Motor neuron (in vitro differentiated cells): ENCODE data around the gene MRM3. TPM values are rescaled to one million over a fixed set of nuclear protein-coding genes. Genes with fewer than 3 reads are reported as not detected.
"Not testable (repeated sequence)": the region's sequence is repeated elsewhere in the genome, so short reads cannot be mapped to it uniquely, and the experiment has no call there.

ENCODE experiments used
- ATAC-seq, 8 experiments: fragments of 200-7000 bp; cut with Tn5 transposase; replicated peaks in 6 of 8; 2 replicates each; pipeline ENCODE4 v1.8.0; 2021; ENCODE audit warnings: mild to moderate bottlenecking in 8 of 8, moderate library complexity in 8 of 8
- H3K27ac ChIP-seq, 2 donors: fragments of 250-450 bp; sonication (Bioruptor Pico); 2 replicates each; pipeline ENCODE4 v1.9.0; 2021; ENCODE audit warnings: antibody characterized with exemption in 2 of 2, mild to moderate bottlenecking in 2 of 2, moderate library complexity in 1 of 2
- H3K4me1 ChIP-seq, 2 donors: fragments of 250-450 bp; sonication (Bioruptor Pico); replicated peaks in 1 of 2; 2 replicates each; pipeline ENCODE4 v1.6.1; 2021; ENCODE audit warnings: antibody characterized with exemption in 2 of 2, mild to moderate bottlenecking in 2 of 2, moderate library complexity in 1 of 2
- H3K4me3 ChIP-seq, 5 donors: fragments of 250-450 bp; sonication (Bioruptor Pico); 2 replicates each; pipeline ENCODE4 v1.9.0; 2021; ENCODE audit warnings: antibody characterized with exemption in 5 of 5, mild to moderate bottlenecking in 5 of 5, moderate library complexity in 4 of 5
- WGBS, 10 experiments: fragments of 450-650 bp; shearing (Covaris generic); methylation state at CpG; one replicate each; pipeline ENCODE4 v1.0.0; 2022; 5-methylcytosine and 5-hydroxymethylcytosine counted together
- in situ Hi-C, 9 experiments: fragments of 400-800 bp; cut with MboI; loops; one replicate each; pipeline ENCODE4 v1.15.0; 2021; ENCODE audit warnings: low sequenced_read_pairs in 9 of 9, low pct_unique_long_range_greater_than_20kb in 2 of 9; ENCODE audit not compliant: unreplicated experiment in 9 of 9
- total RNA-seq, 8 experiments: library from RNA; unstranded; fragments of 300-600 nt; gene quantifications; 2 replicates each; pipeline versions ENCODE4 v1.2.3 to v1.2.4, GENCODE V29; 2022

Gene MRM3
- total RNA-seq, 8 experiments from 2014 or later: 13.4 to 30.6 (median 20.9) TPM

GRCh38 chr17:748604-749003 is 33.5 kb upstream of the MRM3 start:
- H3K4me3 ChIP-seq, ATAC-seq, H3K4me1 ChIP-seq, H3K27ac ChIP-seq, in situ Hi-C loops: not testable (repeated sequence)
- WGBS, 10 experiments: 60 to 100% methylated on average over 1 of the region's 4 CpGs; no CpG with 5 or more reads in 8 of the 10 experiments

- in situ Hi-C loops, H3K27ac ChIP-seq, H3K4me1 ChIP-seq, H3K4me3 ChIP-seq, ATAC-seq: not testable (repeated sequence)
- WGBS, 10 experiments: 0% methylated on average over 1 of the region's 7 CpGs; no CpG with 5 or more reads in 9 of the 10 experiments
These were observed 32.8 kb upstream of the MRM3 start for GRCh38 chr17:749359-749758.

GRCh38 chr17:750431-751037 is 31.6 kb upstream of the MRM3 start:
- WGBS, 10 experiments: 0 to 100% (median 80%) methylated on average over 1 to 6 of the region's 8 CpGs
- in situ Hi-C loops: no loop called here
- no peak for ATAC-seq
- no peak overlapping the region for H3K27ac ChIP-seq
- H3K4me1 ChIP-seq: peaks cover 9 to 10% of the 10 kb centered on the region in 2 donors
- H3K4me3 ChIP-seq: peak overlapping the region; percentile 60 to 93 (median 82)

GRCh38 chr17:751269-752001 is 30.7 kb upstream of the MRM3 start:
- peaks cover 9 to 10% of the 10 kb centered on the region in 2 donors for H3K4me1 ChIP-seq
- in situ Hi-C loops: no loop called here
- H3K4me3 ChIP-seq: peak overlapping the region; percentile 60 to 93 (median 82)
- peak overlapping the region; percentile 42 to 74 for H3K27ac ChIP-seq
- ATAC-seq: peak; percentile 24 to 41 (median 30)
- WGBS, 10 experiments: 0 to 20% (median 0%) methylated on average over 2 to 4 of the region's 49 CpGs; no CpG with 5 or more reads in 3 of the 10 experiments

- Histone ChIP-seq H3K4me3 (peak within 1 kb of the TSS; percentile 60 to 93 (median 82)), H3K27ac (peak within 1 kb of the TSS; percentile 66 to 80), H3K4me1 (peaks cover 9 to 10% of the 10 kb centered on the region in 2 donors)
- peak; percentile 75 to 93 (median 91) for ATAC-seq
- 0% methylated on average over 6 of the region's 87 CpGs; no CpG with 5 or more reads in 9 of the 10 experiments for WGBS, 10 experiments
- in situ Hi-C loops: no loop called here
These were observed 30.0 kb upstream of the MRM3 start, which contains the start of gene GEMIN4 for GRCh38 chr17:752002-752619. GEMIN4 (minus strand) TSS chr17:752264; CDS start chr17:752142, 122 bp downstream.

- Histone ChIP-seq H3K4me3 (peak overlapping the region; percentile 60 to 93 (median 82)), H3K27ac (peak overlapping the region; percentile 66 to 80), H3K4me1 (peaks cover 9 to 10% of the 10 kb centered on the region in 2 donors)
- WGBS, 10 experiments: 40 to 100% (median 75%) methylated on average over 2 to 14 of the region's 43 CpGs; no CpG with 5 or more reads in 5 of the 10 experiments
- in situ Hi-C loops: no loop called here
- peak in 2 of 8 experiments; percentile 39 to 45 for ATAC-seq
These were observed 29.4 kb upstream of the MRM3 start for GRCh38 chr17:752620-753219.

GRCh38 chr17:753418-753817 is 28.7 kb upstream of the MRM3 start:
- in situ Hi-C loops: no loop called here
- Histone ChIP-seq H3K4me1 (peaks cover 9 to 10% of the 10 kb centered on the region in 2 donors), H3K27ac (no peak overlapping the region), H3K4me3 (no peak overlapping the region)
- 0 to 93% (median 78%) methylated on average over 2 to 7 of the region's 13 CpGs; no CpG with 5 or more reads in 6 of the 10 experiments for WGBS, 10 experiments
- peak in 1 of 8 experiments; percentile 3 for ATAC-seq

- in situ Hi-C loops, H3K4me3 ChIP-seq, ATAC-seq, H3K4me1 ChIP-seq, H3K27ac ChIP-seq: not testable (repeated sequence)
- WGBS, 10 experiments: 30 to 99% (median 88%) methylated on average over 2 to 9 of the region's 9 CpGs; no CpG with 5 or more reads in 1 of the 10 experiments
These were observed 26.7 kb upstream of the MRM3 start for GRCh38 chr17:755319-755961.

GRCh38 chr17:756010-756567 is 26.1 kb upstream of the MRM3 start:
- not testable (repeated sequence) for ATAC-seq, H3K4me1 ChIP-seq

GRCh38 chr17:759964-760363 is 22.2 kb upstream of the MRM3 start:
- in situ Hi-C loops: no loop called here
- 39 to 100% (median 91%) methylated on average over 2 to 5 of the region's 5 CpGs; no CpG with 5 or more reads in 1 of the 10 experiments for WGBS, 10 experiments
- Histone ChIP-seq H3K27ac (no peak overlapping the region), H3K4me1 (no peaks in the 10 kb centered on the region), H3K4me3 (no peak overlapping the region)
- no peak for ATAC-seq

More at GRCh38 chr17:756010-756567, 26.1 kb upstream of the MRM3 start:
- H3K4me3 ChIP-seq, H3K27ac ChIP-seq, in situ Hi-C loops: not testable (repeated sequence)
- WGBS, 10 experiments: 71 to 90% (median 77%) methylated on average over 2 to 12 of the region's 15 CpGs; no CpG with 5 or more reads in 1 of the 10 experiments

GRCh38 chr17:760371-760770 is 21.8 kb upstream of the MRM3 start:
- in situ Hi-C loops: no loop called here
- H3K4me1 ChIP-seq: no peaks in the 10 kb centered on the region
- H3K27ac ChIP-seq: no peak overlapping the region
- 77 to 100% (median 92%) methylated on average over 1 to 9 of the region's 9 CpGs; no CpG with 5 or more reads in 1 of the 10 experiments for WGBS, 10 experiments
- no peak for ATAC-seq
- H3K4me3 ChIP-seq: no peak overlapping the region

GRCh38 chr17:767076-767475 is 15.1 kb upstream of the MRM3 start:
- H3K27ac ChIP-seq: no peak overlapping the region
- WGBS, 10 experiments: 60 to 100% (median 86%) methylated on average over 2 to 3 of the region's 3 CpGs; no CpG with 5 or more reads in 2 of the 10 experiments
- H3K4me3 ChIP-seq: no peak overlapping the region
- ATAC-seq: no peak
- in situ Hi-C loops: no loop called here
- H3K4me1 ChIP-seq: no peaks in the 10 kb centered on the region
